Esophagus muscularis mucosa (tissue), 4 donors: Measurements from ENCODE around the gene ZNF280B. TPM values are rescaled to one million over a fixed set of nuclear protein-coding genes. Genes with fewer than 3 reads are reported as not detected.
A peak's percentile ranks its signal among the peaks of the same experiment; 100 is the strongest.

Experiments
- DNase-seq: peaks from one replicate; pipeline ENCODE4 v3.0.0-alpha.2; 2017; ENCODE audit errors: extremely low spot score
- H3K27ac ChIP-seq, 4 donors: fragments of 200-600 bp; sonication (generic); replicated peaks in 1 of 4; 1 replicate in 3 of 4; 2 replicates in 1 of 4; pipeline ENCODE4 v1.5.1; 2016 to 2019; ENCODE audit warnings: mild to moderate bottlenecking in 1 of 4
- H3K27me3 ChIP-seq, 4 donors: fragments of 200-600 bp; sonication (generic); one replicate each; pipeline versions ENCODE4 v1.5.1 to v1.6.0; 2016 to 2019
- H3K36me3 ChIP-seq, 4 donors: fragments of 200-600 bp; sonication (generic); one replicate each; pipeline ENCODE4 v1.5.1; 2016 to 2019
- H3K4me1 ChIP-seq, 4 donors: fragments of 200-600 bp; sonication (generic); one replicate each; pipeline ENCODE4 v1.5.1; 2016 to 2019
- H3K4me3 ChIP-seq, 4 donors: fragments of 200-600 bp; sonication (generic); 1 replicate in 2 of 4; 2 replicates in 2 of 4; pipeline ENCODE4 v1.5.1; 2016 to 2019; ENCODE audit warnings: mild to moderate bottlenecking in 4 of 4, moderate library complexity in 1 of 4
- H3K9me3 ChIP-seq, 4 donors: fragments of 200-600 bp; sonication (generic); 1 replicate in 3 of 4; 2 replicates in 1 of 4; pipeline ENCODE4 v1.5.1; 2016 to 2019
- CTCF ChIP-seq, 3 experiments: fragments of 200-600 bp in 2 of 3; fragments of 450-650 bp in 1 of 3; sonication (generic) in 2 of 3; IDR thresholded peaks; one replicate each; pipeline ENCODE4 v1.5.1; 2017 to 2019; ENCODE audit warnings: antibody characterized with exemption in 3 of 3, mild to moderate bottlenecking in 2 of 3, moderate library complexity in 1 of 3
- EP300 ChIP-seq: sonication (generic); formaldehyde crosslinking; IDR thresholded peaks from one replicate; pipeline ENCODE4 v1.6.1; 2017; ENCODE audit warnings: antibody characterized with exemption
- POLR2A ChIP-seq: fragments of 450-650 bp; IDR thresholded peaks from one replicate; pipeline ENCODE4 v1.6.1; 2017; ENCODE audit warnings: antibody characterized with exemption, moderate library complexity, mild to moderate bottlenecking, low read depth
- POLR2AphosphoS5 ChIP-seq, 2 donors: sonication (generic); formaldehyde crosslinking; IDR thresholded peaks; one replicate each; pipeline ENCODE4 v1.6.1; 2017; ENCODE audit warnings: antibody characterized with exemption in 2 of 2
- WGBS: methylation state at CpG from one replicate; pipeline ENCODE4 v1.1.5; 2018; 5-methylcytosine and 5-hydroxymethylcytosine counted together
- intact Hi-C: fragments of 100-400 bp; cut with DNase I; formaldehyde crosslinking; loops from one replicate; pipeline ENCODE4 v1.15.1; 2023
- total RNA-seq, 4 donors: library from RNA; depleted of rRNA; stranded (reverse); fragments of >200 nt; gene quantifications; one replicate each; pipeline versions ENCODE4 v1.1.0 to v1.2.1, GENCODE V29; 2016

The ZNF280B gene
- total RNA-seq, 4 donors from 2014 or later = 0.33 to 0.71 (median 0.55) TPM

GRCh38 chr22:22462813-22463567 is 45.6 kb downstream of the ZNF280B start:
- WGBS = 46% methylated on average over 6 of the region's 6 CpGs
- no peaks in the 10 kb centered on the region for H3K4me1 ChIP-seq
- H3K36me3 ChIP-seq = no peaks in the 10 kb centered on the region
- intact Hi-C loops = loop anchor here (10.0 kb wide), 1 partner anchor 492 kb away; no protein-coding TSS in a partner anchor
- no peak overlapping the region for H3K4me3 ChIP-seq
- no peak overlapping the region for H3K27ac ChIP-seq
- TF ChIP-seq POLR2A (no peak), POLR2AphosphoS5 (IDR thresholded peaks at IDR 0.05) (no peak), CTCF (IDR thresholded peaks at IDR 0.05) (no peak), EP300 (no peak)
- peaks cover 0 to 29% (median 27%) of the 10 kb centered on the region in 4 donors for H3K9me3 ChIP-seq
- peaks cover 0 to 66% (median 9%) of the 10 kb centered on the region in 4 donors for H3K27me3 ChIP-seq
- DNase-seq = no peak

- intact Hi-C loops = loop anchor here (10.0 kb wide), 1 partner anchor 493 kb away; no protein-coding TSS in a partner anchor
- Histone ChIP-seq H3K9me3 (peaks cover 0 to 39% (median 28%) of the 10 kb centered on the region in 4 donors), H3K27ac (no peak overlapping the region), H3K36me3 (no peaks in the 10 kb centered on the region), H3K4me3 (no peak overlapping the region), H3K4me1 (no peaks in the 10 kb centered on the region), H3K27me3 (peaks cover 0 to 68% (median 9%) of the 10 kb centered on the region in 4 donors)
- WGBS = 76% methylated on average over 7 of the region's 7 CpGs
- TF ChIP-seq POLR2A (no peak), EP300 (no peak), CTCF (IDR thresholded peaks at IDR 0.05) (no peak), POLR2AphosphoS5 (IDR thresholded peaks at IDR 0.05) (no peak)
- no peak for DNase-seq
These were observed 47.0 kb downstream of the ZNF280B start for GRCh38 chr22:22461583-22461982.

GRCh38 chr22:22461111-22461510 is 47.4 kb downstream of the ZNF280B start:
- TF ChIP-seq POLR2A = no peak
- TF ChIP-seq CTCF (IDR thresholded peaks at IDR 0.05) = no peak
- no peak for TF ChIP-seq POLR2AphosphoS5 (IDR thresholded peaks at IDR 0.05)
- TF ChIP-seq EP300 = no peak
- intact Hi-C loops = loop anchor here (10.0 kb wide), 1 partner anchor 494 kb away; no protein-coding TSS in a partner anchor
- no peak for DNase-seq
- Histone ChIP-seq H3K9me3 (peaks cover 0 to 39% (median 28%) of the 10 kb centered on the region in 4 donors), H3K4me1 (no peaks in the 10 kb centered on the region), H3K4me3 (no peak overlapping the region), H3K27me3 (peaks cover 0 to 70% (median 9%) of the 10 kb centered on the region in 4 donors), H3K36me3 (no peaks in the 10 kb centered on the region), H3K27ac (no peak overlapping the region)
- 51% methylated on average over 1 of the region's 1 CpG for WGBS

- H3K27ac ChIP-seq = no peak overlapping the region
- DNase-seq = no peak
- intact Hi-C loops = loop anchor here (10.0 kb wide), 1 partner anchor 494 kb away; no protein-coding TSS in a partner anchor
- peaks cover 0 to 39% (median 28%) of the 10 kb centered on the region in 4 donors for H3K9me3 ChIP-seq
- peaks cover 0 to 68% (median 9%) of the 10 kb centered on the region in 4 donors for H3K27me3 ChIP-seq
- TF ChIP-seq CTCF (IDR thresholded peaks at IDR 0.05) = peak in 1 of 3 experiments; percentile 11
- no peak for TF ChIP-seq EP300
- no peak overlapping the region for H3K4me3 ChIP-seq
- H3K36me3 ChIP-seq = no peaks in the 10 kb centered on the region
- no peaks in the 10 kb centered on the region for H3K4me1 ChIP-seq
These were observed 47.9 kb downstream of the ZNF280B start for GRCh38 chr22:22460635-22461034.
